GM21717 (cell line): ENCODE measurements around the gene C15orf39.
"Not testable (repeated sequence)": the region's sequence is repeated elsewhere in the genome, so short reads cannot be mapped to it uniquely, and the experiment has no call there.

Experiments used
- ATAC-seq: cut with Tn5 transposase; IDR thresholded peaks from one replicate; pipeline ENCODE4 v1.9.1; 2021; ENCODE audit warnings: mild to moderate bottlenecking, moderate library complexity; ENCODE audit not compliant: unreplicated experiment

The C15orf39 gene

DNA sequence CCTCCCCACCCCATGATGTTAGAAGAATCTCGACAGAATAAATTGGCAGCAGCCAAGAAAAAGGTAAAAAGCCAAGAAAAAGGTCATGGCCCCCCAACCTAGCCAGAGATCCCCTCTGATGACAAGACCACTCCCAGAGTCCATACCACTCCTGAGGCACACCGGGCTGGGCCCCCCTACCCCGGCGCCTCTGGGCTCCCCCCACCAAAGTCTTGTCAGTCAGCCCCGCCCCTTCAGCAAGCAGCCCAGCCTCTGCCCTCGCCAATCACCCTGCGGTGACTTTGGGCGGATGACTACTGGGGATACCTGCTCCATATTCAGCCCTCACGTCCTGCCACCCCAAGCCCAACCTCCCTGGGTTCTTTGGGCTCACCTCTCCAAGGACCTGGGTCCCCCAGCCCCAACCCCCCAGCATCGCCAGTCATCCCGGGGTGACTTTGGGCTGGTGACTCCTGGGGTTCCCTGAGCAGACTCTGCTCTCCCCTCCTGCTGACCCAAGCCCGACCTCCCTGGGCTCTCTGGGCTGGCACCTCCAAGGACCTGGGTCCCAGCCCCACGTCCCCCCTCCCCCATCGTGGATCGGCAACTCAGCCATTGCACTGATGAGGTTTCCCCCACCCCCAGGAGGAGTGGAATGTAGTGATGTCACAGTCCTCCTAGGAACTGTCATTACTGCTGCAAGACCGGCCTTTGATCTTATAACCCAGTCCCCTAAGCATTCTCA lies 57.1 kb downstream of the C15orf39 start:
- ATAC-seq, result not testable (repeated sequence)

DNA sequence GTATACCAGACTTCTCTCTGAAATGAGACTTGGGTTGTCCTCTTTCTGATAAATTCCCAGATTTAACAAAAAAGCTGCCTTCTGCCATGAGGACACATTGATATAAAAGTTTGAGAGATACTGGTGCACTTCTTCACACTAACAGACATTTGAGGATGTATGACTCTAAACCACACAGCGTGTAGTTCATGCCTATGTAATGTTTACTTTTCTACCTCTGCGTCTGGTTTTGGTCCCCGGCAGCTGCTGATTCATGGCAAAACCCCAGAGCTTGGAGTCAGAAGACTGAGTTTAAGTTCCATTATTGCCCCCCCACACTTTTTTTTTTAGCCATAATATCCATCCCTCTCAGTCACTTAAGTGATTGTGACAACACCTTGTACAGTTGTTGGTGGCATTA lies 58.2 kb downstream of the C15orf39 start:
- not testable (repeated sequence) for ATAC-seq
